ENCODE results near the gene TIMM17B. TPM values are rescaled to one million over a fixed set of nuclear protein-coding genes. Genes with fewer than 3 reads are reported as not detected.

TIMM17B gene
- total RNA-seq, 2 donors from 2014 or later = 78.6 to 83.3 TPM

- H3K36me3 ChIP-seq (ENCODE audit: control insufficient read depth, insufficient read depth, low read length) = peaks cover 45% of the 10 kb centered on the region
- no peaks in the 10 kb centered on the region for H3K9me3 ChIP-seq (ENCODE audit: control insufficient read depth, low read length)
- Mint-ChIP-seq H3K27me3 (ENCODE audit: insufficient read depth) (no peaks in the 10 kb centered on the region), H3K9me3 (peaks cover 64% of the 10 kb centered on the region), H3K4me3 (peak overlapping the region; percentile 14), H3K36me3 (ENCODE audit: low read depth) (peaks cover 49% of the 10 kb centered on the region), H3K4me1 (peaks cover 16% of the 10 kb centered on the region), H3K27ac (peak overlapping the region; percentile 76)
- DNase-seq = peak; percentile 64
- no peak overlapping the region for H3K27ac ChIP-seq (ENCODE audit: low read depth, low read length)
- H3K4me3 ChIP-seq (ENCODE audit: low read length) = no peak overlapping the region
- peaks cover 3% of the 10 kb centered on the region for H3K4me1 ChIP-seq (ENCODE audit: control insufficient read depth, insufficient read depth, low read length)
- H3K9ac ChIP-seq (ENCODE audit: extremely low read depth, low read length, poor library complexity, severe bottlenecking) = no peak overlapping the region
- peak; percentile 69 for TF ChIP-seq CTCF (conservative IDR thresholded peaks at IDR 0.05)
- WGBS, 2 experiments (ENCODE audit: insufficient coverage in 1 of 2, insufficient read length in 1 of 2) = 40% methylated on average over 2 to 9 of the region's 9 CpGs
- H3K27me3 ChIP-seq (ENCODE audit: control insufficient read depth, insufficient read depth, low read length, poor library complexity, severe bottlenecking) = no peaks in the 10 kb centered on the region
These were observed 39.7 kb upstream of the TIMM17B start for GRCh38 chrX:48937054-48937907.

GRCh38 chrX:48936429-48937053 is 39.0 kb upstream of the TIMM17B start:
- Histone ChIP-seq H3K9ac (ENCODE audit: extremely low read depth, low read length, poor library complexity, severe bottlenecking) (no peak overlapping the region), H3K27ac (ENCODE audit: low read depth, low read length) (no peak overlapping the region), H3K36me3 (ENCODE audit: control insufficient read depth, insufficient read depth, low read length) (peaks cover 46% of the 10 kb centered on the region), H3K4me1 (ENCODE audit: control insufficient read depth, insufficient read depth, low read length) (peaks cover 3% of the 10 kb centered on the region), H3K27me3 (ENCODE audit: control insufficient read depth, insufficient read depth, low read length, poor library complexity, severe bottlenecking) (no peaks in the 10 kb centered on the region), H3K9me3 (ENCODE audit: control insufficient read depth, low read length) (no peaks in the 10 kb centered on the region), H3K4me3 (ENCODE audit: low read length) (no peak overlapping the region)
- H3K4me3 Mint-ChIP-seq = peak overlapping the region; percentile 14
- peaks cover 60% of the 10 kb centered on the region for H3K9me3 Mint-ChIP-seq
- peaks cover 16% of the 10 kb centered on the region for H3K4me1 Mint-ChIP-seq
- H3K36me3 Mint-ChIP-seq (ENCODE audit: low read depth) = peaks cover 47% of the 10 kb centered on the region
- DNase-seq = no peak
- H3K27ac Mint-ChIP-seq = peak overlapping the region; percentile 44
- no peaks in the 10 kb centered on the region for H3K27me3 Mint-ChIP-seq (ENCODE audit: insufficient read depth)
- TF ChIP-seq CTCF (conservative IDR thresholded peaks at IDR 0.05) = no peak
- 89% methylated on average over 8 of the region's 8 CpGs; no CpG with 5 or more reads in 1 of the 2 experiments for WGBS, 2 experiments (ENCODE audit: insufficient coverage in 1 of 2, insufficient read length in 1 of 2)

GRCh38 chrX:48935301-48935670 is 37.7 kb upstream of the TIMM17B start:
- H3K4me1 ChIP-seq (ENCODE audit: control insufficient read depth, insufficient read depth, low read length) = peaks cover 3% of the 10 kb centered on the region
- H3K27ac Mint-ChIP-seq = no peak overlapping the region
- no peak overlapping the region for H3K27ac ChIP-seq (ENCODE audit: low read depth, low read length)
- H3K4me1 Mint-ChIP-seq = peaks cover 16% of the 10 kb centered on the region
- no peak overlapping the region for H3K9ac ChIP-seq (ENCODE audit: extremely low read depth, low read length, poor library complexity, severe bottlenecking)
- H3K36me3 Mint-ChIP-seq (ENCODE audit: low read depth) = peaks cover 56% of the 10 kb centered on the region
- H3K27me3 Mint-ChIP-seq (ENCODE audit: insufficient read depth) = no peaks in the 10 kb centered on the region
- H3K9me3 Mint-ChIP-seq = peaks cover 63% of the 10 kb centered on the region
- no peak overlapping the region for H3K4me3 Mint-ChIP-seq
- WGBS, 2 experiments (ENCODE audit: insufficient coverage in 1 of 2, insufficient read length in 1 of 2) = 86 to 100% methylated on average over 1 of the region's 1 CpG
- peaks cover 51% of the 10 kb centered on the region for H3K36me3 ChIP-seq (ENCODE audit: control insufficient read depth, insufficient read depth, low read length)
- no peaks in the 10 kb centered on the region for H3K9me3 ChIP-seq (ENCODE audit: control insufficient read depth, low read length)
- H3K4me3 ChIP-seq (ENCODE audit: low read length) = no peak overlapping the region
- no peak for TF ChIP-seq CTCF (conservative IDR thresholded peaks at IDR 0.05)
- H3K27me3 ChIP-seq (ENCODE audit: control insufficient read depth, insufficient read depth, low read length, poor library complexity, severe bottlenecking) = no peaks in the 10 kb centered on the region
- DNase-seq = no peak
